ENCODE results near the gene JARID2. TPM values are rescaled to one million over a fixed set of nuclear protein-coding genes. Genes with fewer than 3 reads are reported as not detected.

The JARID2 gene
- total RNA-seq, 1 experiment from 2014 or later = 23.6 TPM

DNA sequence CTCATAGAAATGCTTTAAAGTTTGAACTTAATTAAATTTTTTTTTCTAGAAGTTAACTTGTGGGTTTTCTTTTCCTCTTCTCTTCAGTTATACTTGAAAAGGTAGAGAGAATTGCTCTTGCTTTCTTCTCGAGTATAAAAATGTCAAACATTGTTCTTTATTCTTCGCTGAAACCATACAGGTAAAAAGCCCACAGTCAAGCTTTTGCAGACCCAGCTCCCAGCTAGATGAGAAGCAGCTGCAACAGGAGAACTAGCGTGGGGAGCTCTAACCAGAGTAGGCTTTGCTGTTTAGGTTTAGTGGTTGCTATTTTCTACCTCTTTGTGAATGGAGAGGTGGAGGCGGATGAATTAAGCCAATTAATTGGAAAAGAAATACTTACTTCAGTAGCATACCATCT lies 102.7 kb downstream of the JARID2 start:
- Histone ChIP-seq H3K36me3 (ENCODE audit: control insufficient read depth in 1 of 2, insufficient read depth in 2 of 2, low read length in 2 of 2) (no peaks in the 10 kb centered on the region), H3K4me1 (ENCODE audit: control insufficient read depth in 1 of 2, insufficient read depth in 2 of 2, low read length in 2 of 2) (no peaks in the 10 kb centered on the region), H2AFZ (ENCODE audit: low read depth, low read length, poor library complexity, severe bottlenecking) (no peak overlapping the region), H3K9me2 (ENCODE audit: insufficient read depth) (no peaks in the 10 kb centered on the region), H3K27me3 (ENCODE audit: insufficient read depth, low read length) (no peaks in the 10 kb centered on the region), H3K4me2 (ENCODE audit: low read length) (no peak overlapping the region), H3K9ac (ENCODE audit: low read length) (no peak overlapping the region), H3K9me3 (ENCODE audit: control insufficient read depth in 1 of 2, insufficient read depth in 1 of 2, low read depth in 1 of 2, low read length in 2 of 2) (no peaks in the 10 kb centered on the region), H4K20me1 (ENCODE audit: insufficient read depth) (0 out of 2 replicates have a peak, but pooled peaks cover 6% of the 10 kb centered on the region), H3K79me2 (ENCODE audit: insufficient read depth, low read length) (peaks cover 87% of the 10 kb centered on the region), H3K27ac (ENCODE audit: low read depth, low read length) (no peak overlapping the region), H3K4me3 (replicated peaks in 1 of 2; ENCODE audit: low read depth in 1 of 2, low read length in 2 of 2) (no peak overlapping the region)
- ATAC-seq = no peak
- intact Hi-C loops (cut with micrococcal nuclease) = no loop called here
- POLR2A ChIA-PET = no interaction called here
- TF ChIP-seq FOSL1 (IDR thresholded peaks at IDR 0.05; ENCODE audit: low read depth) (no peak), EZH2 (IDR thresholded peaks at IDR 0.05) (no peak), JUND (IDR thresholded peaks at IDR 0.05) (no peak), TCF7L2 (IDR thresholded peaks at IDR 0.05; ENCODE audit: borderline replicate concordance, extremely low read depth, insufficient read depth, insufficient read length) (no peak)
- TF ChIP-seq, protein P1, sequence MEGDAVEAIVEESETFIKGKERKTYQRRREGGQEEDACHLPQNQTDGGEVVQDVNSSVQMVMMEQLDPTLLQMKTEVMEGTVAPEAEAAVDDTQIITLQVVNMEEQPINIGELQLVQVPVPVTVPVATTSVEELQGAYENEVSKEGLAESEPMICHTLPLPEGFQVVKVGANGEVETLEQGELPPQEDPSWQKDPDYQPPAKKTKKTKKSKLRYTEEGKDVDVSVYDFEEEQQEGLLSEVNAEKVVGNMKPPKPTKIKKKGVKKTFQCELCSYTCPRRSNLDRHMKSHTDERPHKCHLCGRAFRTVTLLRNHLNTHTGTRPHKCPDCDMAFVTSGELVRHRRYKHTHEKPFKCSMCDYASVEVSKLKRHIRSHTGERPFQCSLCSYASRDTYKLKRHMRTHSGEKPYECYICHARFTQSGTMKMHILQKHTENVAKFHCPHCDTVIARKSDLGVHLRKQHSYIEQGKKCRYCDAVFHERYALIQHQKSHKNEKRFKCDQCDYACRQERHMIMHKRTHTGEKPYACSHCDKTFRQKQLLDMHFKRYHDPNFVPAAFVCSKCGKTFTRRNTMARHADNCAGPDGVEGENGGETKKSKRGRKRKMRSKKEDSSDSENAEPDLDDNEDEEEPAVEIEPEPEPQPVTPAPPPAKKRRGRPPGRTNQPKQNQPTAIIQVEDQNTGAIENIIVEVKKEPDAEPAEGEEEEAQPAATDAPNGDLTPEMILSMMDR (IDR thresholded peaks at IDR 0.05 in 2 of 3, conservative IDR thresholded peaks at IDR 0.05 in 1 of 3; ENCODE audit: borderline replicate concordance in 1 of 3, insufficient read depth in 1 of 3, low read depth in 2 of 3, low read length in 2 of 3) = no peak
- TF ChIP-seq, protein P2, sequence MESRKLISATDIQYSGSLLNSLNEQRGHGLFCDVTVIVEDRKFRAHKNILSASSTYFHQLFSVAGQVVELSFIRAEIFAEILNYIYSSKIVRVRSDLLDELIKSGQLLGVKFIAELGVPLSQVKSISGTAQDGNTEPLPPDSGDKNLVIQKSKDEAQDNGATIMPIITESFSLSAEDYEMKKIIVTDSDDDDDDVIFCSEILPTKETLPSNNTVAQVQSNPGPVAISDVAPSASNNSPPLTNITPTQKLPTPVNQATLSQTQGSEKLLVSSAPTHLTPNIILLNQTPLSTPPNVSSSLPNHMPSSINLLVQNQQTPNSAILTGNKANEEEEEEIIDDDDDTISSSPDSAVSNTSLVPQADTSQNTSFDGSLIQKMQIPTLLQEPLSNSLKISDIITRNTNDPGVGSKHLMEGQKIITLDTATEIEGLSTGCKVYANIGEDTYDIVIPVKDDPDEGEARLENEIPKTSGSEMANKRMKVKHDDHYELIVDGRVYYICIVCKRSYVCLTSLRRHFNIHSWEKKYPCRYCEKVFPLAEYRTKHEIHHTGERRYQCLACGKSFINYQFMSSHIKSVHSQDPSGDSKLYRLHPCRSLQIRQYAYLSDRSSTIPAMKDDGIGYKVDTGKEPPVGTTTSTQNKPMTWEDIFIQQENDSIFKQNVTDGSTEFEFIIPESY (IDR thresholded peaks at IDR 0.05; ENCODE audit: extremely low read depth, insufficient replicate concordance, low read length) = no peak
- TF ChIP-seq, protein P3, sequence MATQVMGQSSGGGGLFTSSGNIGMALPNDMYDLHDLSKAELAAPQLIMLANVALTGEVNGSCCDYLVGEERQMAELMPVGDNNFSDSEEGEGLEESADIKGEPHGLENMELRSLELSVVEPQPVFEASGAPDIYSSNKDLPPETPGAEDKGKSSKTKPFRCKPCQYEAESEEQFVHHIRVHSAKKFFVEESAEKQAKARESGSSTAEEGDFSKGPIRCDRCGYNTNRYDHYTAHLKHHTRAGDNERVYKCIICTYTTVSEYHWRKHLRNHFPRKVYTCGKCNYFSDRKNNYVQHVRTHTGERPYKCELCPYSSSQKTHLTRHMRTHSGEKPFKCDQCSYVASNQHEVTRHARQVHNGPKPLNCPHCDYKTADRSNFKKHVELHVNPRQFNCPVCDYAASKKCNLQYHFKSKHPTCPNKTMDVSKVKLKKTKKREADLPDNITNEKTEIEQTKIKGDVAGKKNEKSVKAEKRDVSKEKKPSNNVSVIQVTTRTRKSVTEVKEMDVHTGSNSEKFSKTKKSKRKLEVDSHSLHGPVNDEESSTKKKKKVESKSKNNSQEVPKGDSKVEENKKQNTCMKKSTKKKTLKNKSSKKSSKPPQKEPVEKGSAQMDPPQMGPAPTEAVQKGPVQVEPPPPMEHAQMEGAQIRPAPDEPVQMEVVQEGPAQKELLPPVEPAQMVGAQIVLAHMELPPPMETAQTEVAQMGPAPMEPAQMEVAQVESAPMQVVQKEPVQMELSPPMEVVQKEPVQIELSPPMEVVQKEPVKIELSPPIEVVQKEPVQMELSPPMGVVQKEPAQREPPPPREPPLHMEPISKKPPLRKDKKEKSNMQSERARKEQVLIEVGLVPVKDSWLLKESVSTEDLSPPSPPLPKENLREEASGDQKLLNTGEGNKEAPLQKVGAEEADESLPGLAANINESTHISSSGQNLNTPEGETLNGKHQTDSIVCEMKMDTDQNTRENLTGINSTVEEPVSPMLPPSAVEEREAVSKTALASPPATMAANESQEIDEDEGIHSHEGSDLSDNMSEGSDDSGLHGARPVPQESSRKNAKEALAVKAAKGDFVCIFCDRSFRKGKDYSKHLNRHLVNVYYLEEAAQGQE (IDR thresholded peaks at IDR 0.05; ENCODE audit: low read depth) = no peak
- DNase-seq (ENCODE audit: low read depth, low spot score) = no peak
- RAD21 ChIA-PET (ENCODE audit: low non-redundant PET in 1 of 2, low total read pairs in 2 of 2, uncharacterized antibody in 2 of 2, unreplicated experiment in 2 of 2) = no interaction called here
- CTCF ChIA-PET = no interaction called here
- no TSS peak for BruUV-seq (replicated peaks)
